Left hindlimb (tissue), 1 donor: Measurements from ENCODE around the gene XAGE1A.
"Not testable (repeated sequence)": the region's sequence is repeated elsewhere in the genome, so short reads cannot be mapped to it uniquely, and the experiment has no call there.

ENCODE experiments used
- DNase-seq: peaks from one replicate; pipeline ENCODE4 v3.0.0-alpha.2; 2018

Gene XAGE1A, protein sequence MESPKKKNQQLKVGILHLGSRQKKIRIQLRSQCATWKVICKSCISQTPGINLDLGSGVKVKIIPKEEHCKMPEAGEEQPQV

DNA sequence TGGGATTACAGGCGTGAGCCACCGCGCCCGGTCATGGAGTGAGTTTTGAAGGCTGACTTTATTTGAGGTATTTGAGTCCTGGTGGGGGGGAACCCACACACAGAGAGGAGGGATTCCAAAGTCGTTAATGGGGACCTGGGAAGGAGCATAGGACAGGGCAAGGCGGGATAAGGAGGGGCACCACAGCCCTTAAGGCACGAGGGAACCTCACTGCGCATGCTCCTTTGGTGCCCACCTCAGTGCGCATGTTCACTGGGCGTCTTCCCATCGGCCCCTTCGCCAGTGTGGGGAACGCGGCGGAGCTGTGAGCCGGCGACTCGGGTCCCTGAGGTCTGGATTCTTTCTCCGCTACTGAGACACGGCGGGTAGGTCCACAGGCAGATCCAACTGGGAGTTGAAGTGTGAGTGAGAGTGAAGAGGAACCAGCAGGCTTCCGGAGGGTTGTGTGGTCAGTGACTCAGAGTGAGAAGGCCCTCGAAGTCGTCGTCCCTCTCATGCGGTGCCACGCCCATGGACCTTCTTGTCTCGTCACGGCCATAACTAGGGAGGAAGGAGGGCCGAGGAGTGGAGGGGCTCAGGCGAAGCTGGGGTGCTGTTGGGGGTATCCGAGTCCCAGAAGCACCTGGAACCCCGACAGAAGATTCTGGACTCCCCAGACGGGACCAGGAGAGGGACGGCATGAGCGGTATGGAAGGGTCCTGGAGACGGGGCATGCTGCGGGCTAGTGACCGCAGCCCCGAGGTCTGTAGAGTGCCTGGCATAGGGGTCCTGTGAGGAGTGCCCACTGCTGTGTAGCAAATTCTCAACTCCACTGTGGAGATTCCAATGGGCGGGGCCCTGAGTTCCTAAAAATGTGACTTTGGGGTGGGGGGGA lies at the start of gene XAGE1A:
XAGE1A (plus strand) TSS at position 264 of the 874 bp plus-strand sequence. CDS start 1,554 bp downstream, outside the sequence.
- DNase-seq, result not testable (repeated sequence)

DNA sequence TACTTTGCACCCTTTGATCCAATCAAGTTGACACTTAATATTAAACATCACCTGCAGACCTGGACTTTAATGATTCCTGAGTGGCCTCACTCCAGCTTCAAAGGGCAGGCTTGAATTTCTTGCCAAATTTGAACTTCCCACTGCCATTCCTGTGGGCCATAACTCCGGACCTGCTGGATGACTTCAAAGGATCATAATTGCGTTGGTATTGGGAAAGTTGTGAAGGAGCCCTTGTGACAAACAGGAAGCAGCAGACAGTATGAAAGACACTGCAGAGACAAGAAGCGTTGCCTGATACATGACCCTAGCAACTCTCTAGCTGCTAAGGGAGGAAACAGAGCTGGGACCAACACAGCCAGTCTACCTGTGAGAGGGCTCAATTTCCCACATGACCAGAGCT lies 43.6 kb upstream of the XAGE1A start:
- not testable (repeated sequence) for DNase-seq

DNA sequence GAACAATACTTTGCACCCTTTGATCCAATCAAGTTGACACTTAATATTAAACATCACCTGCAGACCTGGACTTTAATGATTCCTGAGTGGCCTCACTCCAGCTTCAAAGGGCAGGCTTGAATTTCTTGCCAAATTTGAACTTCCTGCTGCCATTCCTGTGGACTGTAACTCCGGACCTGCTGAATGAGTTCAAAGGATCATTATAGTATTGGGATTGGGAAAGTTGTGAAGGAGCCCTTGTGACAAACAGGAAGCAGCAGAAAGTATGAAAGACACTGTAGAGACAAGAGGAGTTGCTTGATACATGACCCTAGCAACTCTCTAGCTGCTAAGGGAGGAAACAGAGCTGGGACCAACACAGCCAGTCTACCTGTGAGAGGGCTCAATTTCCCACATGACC lies 24.3 kb upstream of the XAGE1A start:
- not testable (repeated sequence) for DNase-seq

DNA sequence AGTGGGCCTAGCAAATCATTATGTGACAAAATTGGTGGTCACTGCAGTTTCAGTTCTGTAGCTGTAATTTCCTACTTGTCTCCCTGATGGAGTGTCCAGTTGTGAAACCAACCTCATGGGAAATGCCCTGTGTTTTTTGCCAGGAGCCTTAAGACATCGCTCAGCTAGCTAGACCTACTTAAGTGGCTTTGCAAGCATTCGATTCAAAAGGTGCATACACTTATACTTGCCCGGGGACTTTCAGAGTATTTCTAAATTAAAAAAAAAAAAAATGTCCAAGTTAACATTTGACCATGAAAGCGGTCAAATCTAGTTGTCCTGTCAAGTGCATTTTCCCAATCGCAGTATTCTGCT lies 788 bp downstream of the XAGE1A start:
- DNase-seq, result not testable (repeated sequence)

DNA sequence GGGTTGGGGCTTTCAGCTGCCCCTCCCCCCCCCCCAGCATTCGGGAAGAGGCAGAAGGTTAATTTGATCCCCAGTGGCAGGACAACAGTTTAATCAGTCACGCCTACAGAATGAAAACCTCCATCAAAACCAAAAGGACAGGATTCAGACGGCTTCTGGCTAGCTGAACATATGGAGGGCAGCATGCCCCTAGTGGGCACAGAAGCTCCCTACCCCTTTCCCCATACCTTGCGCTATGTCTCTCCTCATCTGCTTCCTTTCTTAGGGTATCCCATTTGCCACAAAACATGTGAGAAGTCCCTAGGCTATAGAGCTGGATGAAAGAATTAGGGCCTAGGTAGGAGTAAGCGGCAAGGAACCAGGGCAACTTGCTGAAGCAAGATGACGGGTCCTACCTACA lies 5.8 kb downstream of the XAGE1A start:
- not testable (repeated sequence) for DNase-seq

DNA sequence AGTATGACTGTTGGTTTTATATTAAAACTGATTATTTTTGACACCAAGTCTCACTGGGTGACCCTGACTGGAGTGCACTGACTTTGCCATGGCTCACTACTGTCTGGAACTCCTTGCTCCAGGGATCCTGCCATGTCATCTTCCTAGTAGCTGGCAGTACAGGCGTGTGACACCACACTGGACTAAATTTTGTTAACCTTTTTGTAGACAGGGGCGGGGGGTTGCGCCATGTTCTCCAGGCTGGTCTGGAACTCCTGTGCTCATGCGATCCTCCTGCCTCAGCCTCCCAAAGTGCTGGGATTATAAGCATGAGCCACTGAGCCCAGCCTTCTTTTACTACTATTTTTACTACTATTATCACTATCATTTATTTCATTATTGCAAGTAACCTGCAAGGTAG lies 8.9 kb downstream of the XAGE1A start:
- no peak for DNase-seq

DNA sequence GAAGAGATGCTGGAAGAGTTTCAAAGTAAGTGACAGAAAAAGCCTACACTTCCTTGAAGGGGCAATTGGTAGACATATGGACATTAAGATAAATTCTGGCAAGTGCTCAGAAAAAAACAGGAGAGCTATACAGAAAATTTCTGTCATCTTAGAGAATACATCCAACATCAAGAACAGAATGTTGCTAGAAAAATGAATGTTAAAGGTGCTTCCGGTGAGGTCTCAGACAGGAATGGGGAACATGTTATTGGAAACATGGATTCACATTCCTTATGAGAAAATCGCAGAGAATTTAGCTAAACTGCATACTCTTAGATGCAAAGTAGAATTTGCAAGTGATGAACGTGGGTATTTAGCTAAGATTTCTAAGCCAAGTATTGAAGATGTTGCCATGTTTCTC lies 11.7 kb downstream of the XAGE1A start:
- DNase-seq, result no peak

DNA sequence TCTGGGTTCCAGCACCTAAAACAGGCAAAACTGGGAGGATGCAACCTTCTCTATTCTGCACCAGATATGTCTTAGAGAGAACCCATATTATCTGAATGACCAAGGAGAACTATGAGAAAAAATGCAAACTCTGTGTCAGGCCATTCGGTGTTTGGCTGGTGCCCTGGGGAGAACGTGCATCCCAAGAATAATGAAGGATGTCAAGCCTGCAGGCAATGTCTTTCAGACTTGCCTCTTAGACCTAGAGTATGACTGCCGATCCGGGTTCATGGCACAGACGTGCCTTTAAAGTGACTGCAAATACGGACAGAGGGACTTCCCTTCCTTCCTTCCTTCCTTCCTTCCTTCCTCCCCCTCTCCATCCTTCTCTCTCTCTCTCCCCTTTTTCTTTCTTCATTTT lies 14.3 kb downstream of the XAGE1A start:
- no peak for DNase-seq

DNA sequence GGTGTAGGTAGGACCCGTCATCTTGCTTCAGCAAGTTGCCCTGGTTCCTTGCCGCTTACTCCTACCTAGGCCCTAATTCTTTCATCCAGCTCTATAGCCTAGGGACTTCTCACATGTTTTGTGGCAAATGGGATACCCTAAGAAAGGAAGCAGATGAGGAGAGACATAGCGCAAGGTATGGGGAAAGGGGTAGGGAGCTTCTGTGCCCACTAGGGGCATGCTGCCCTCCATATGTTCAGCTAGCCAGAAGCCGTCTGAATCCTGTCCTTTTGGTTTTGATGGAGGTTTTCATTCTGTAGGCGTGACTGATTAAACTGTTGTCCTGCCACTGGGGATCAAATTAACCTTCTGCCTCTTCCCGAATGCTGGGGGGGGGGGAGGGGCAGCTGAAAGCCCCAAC lies 15.5 kb downstream of the XAGE1A start:
- not testable (repeated sequence) for DNase-seq

DNA sequence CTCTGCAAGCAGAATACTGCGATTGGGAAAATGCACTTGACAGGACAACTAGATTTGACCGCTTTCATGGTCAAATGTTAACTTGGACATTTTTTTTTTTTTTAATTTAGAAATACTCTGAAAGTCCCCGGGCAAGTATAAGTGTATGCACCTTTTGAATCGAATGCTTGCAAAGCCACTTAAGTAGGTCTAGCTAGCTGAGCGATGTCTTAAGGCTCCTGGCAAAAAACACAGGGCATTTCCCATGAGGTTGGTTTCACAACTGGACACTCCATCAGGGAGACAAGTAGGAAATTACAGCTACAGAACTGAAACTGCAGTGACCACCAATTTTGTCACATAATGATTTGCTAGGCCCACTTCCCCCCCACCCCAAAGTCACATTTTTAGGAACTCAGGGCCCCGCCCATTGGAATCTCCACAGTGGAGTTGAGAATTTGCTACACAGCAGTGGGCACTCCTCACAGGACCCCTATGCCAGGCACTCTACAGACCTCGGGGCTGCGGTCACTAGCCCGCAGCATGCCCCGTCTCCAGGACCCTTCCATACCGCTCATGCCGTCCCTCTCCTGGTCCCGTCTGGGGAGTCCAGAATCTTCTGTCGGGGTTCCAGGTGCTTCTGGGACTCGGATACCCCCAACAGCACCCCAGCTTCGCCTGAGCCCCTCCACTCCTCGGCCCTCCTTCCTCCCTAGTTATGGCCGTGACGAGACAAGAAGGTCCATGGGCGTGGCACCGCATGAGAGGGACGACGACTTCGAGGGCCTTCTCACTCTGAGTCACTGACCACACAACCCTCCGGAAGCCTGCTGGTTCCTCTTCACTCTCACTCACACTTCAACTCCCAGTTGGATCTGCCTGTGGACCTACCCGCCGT lies 20.7 kb downstream of the XAGE1A start:
- DNase-seq, result not testable (repeated sequence)

DNA sequence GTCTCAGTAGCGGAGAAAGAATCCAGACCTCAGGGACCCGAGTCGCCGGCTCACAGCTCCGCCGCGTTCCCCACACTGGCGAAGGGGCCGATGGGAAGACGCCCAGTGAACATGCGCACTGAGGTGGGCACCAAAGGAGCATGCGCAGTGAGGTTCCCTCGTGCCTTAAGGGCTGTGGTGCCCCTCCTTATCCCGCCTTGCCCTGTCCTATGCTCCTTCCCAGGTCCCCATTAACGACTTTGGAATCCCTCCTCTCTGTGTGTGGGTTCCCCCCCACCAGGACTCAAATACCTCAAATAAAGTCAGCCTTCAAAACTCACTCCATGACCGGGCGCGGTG lies 21.3 kb downstream of the XAGE1A start, which contains the start of gene XAGE1B:
XAGE1B (minus strand) TSS at position 77 of the 339 bp plus-strand sequence. CDS start 1,536 bp downstream, outside the sequence.
- DNase-seq, result not testable (repeated sequence)

DNA sequence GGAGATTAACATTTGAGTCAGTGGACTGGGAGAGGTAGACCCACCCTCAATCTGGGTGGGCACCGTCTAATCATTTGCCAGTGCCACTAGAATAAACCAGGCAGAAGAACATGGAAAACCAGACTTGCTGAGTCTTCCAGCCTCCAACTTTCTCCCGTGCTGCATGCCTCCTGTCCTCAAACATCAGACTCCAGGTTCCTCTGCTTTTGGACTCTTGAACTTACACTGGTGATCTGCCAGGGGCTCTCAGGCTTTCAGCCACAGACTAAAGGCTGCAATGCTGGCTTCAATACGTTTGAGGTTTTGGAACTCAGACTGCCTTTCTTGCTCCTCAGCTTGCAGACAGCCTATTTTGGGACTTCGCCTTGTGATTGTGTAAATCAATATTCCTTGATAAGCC lies 45.4 kb downstream of the XAGE1A start:
- DNase-seq, result not testable (repeated sequence)

DNA sequence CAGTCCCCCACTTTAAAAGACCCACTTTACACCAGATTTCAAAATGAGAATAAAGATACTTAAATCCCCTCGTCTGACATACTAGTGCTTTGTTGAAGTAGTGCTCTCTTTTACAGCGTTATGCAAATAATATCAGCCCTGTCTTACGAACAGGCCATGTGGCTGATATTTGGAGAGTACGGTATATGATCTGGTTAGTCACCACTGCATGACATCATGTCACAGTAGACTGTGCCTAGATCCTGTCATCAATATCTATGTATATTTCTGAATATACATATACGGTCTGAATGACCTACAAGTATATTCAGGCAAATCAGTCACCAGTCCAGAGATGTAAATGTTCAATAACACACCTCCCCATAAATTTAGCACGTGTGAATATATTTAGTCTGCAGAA lies 46.7 kb downstream of the XAGE1A start:
- no peak for DNase-seq

DNA sequence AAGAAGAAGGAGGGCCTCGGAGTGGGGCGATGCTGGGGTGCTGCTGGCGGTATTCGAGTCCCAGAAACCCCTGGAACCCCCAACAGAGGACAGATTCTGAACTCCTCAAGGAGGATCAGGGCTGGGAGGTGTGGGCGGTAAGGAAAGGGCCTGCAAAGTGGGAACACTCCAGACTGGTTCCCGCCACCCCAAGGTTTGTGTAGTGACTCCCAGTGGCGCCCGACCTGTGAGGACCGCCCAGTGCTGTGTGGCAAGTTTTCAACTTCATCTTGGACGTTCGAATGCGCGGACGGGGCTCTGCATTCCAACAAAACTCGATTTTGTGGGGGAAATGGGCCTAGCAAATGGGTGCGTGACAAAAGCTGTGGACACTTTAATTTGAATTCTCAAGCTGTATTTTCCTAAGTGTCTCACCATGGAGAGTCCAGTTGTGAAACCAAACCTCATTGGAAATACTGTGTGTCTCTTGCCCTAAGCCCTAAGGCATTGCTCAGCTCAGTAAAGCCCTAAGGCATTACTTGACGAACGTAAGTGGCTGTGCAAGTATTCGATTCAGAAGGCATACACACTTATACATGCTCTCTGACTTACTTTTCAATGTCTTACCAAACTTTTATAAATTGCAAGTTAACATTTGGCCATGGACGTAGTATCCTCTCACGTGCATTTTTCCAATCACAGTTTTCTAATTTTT lies 48.7 kb downstream of the XAGE1A start:
- no peak for DNase-seq

DNA sequence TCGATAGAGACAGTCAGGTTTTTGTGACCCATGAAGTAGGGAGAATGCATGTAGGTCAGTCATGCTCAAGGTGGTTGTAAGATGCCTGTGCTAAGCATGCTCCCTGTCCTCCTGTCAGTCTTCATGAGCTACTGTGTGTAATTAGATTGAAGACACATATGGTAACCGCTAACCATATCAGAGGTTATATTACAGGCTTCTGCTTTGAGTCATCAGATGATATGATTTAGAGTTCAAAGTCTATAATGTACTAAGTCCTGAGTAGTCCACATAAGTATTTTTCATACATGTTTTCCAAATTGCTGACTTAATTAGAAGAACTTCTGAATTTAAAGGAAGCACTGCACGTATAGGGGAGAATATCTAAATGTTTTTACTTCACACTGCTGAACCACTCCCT lies 53.2 kb downstream of the XAGE1A start:
- not testable (repeated sequence) for DNase-seq
